Right kidney (tissue), 1 donor: ENCODE results near the gene CBFA2T3.
"Not testable (repeated sequence)": the region's sequence is repeated elsewhere in the genome, so short reads cannot be mapped to it uniquely, and the experiment has no call there.

ENCODE experiments used
- DNase-seq: peaks from one replicate; pipeline ENCODE4 v3.0.0-alpha.2; 2016

Gene CBFA2T3

DNA sequence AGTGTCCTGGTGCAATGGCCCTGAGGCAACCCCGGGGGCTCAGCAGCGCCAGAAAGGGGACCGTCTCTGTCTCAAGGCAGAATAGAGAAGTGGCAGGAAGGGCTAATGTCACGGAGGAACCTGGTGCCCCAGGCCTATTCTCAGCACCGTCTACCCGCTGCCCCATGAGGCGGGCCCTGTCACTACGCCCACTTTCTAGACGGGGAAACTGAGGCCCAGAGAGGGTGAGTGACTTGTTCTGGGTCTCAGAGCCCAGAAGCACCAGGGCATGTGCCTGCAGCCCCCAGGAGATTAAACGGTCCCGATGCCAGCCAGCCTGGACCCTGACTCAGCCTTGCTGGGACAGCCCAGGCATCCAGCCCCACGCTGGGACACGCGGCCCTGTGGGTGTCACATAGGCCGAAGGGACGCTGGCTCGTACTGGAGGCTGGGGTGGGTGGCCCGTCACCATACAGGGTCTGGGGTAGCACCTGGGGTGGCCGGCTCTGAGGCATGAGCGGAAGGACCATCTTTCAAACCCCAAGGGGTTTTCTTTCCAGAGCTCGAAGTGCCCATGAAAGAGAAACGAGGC, 70.4 kb downstream of the CBFA2T3 start:
- DNase-seq = no peak

DNA sequence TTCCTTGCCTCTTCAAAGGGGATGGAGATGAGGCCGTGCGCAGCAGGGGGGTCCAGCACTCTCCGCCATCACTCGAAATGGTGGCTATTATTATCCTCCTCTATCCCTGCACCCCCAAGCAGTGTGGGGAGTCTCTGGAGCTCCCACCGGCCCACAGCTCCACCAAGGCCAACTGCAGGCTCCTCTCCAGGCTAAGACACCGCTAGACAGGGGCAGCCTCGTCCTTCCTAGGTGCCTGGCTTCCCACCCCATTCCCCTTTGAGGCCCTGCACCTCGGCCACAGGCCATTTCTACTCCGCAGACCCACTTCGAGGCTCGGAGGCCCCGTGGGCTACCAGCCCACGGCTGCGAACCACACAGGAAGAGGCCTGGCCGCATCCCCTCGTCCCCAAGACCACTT, 71.0 kb downstream of the CBFA2T3 start:
- no peak for DNase-seq

DNA sequence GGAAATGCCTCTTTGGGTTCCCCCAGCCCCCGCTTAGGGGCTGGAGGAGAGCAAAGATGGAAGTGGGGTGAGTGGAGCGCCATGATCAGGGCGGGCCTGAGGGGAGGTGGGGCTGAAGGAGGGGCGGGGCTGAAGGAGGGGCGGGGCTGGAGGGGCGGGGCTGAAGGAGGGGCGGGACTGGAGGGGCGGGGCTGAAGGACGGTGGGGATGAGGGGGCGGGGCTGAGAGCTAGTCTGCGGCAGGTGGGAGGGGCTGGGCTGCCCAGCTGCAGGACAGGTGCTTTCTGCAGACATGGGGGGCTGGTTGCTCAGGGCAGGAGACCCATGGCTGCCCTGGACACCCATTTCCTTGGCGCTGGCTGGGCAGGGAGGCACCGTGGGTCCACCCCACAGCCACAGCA, 71.4 kb downstream of the CBFA2T3 start:
- DNase-seq = no peak

DNA sequence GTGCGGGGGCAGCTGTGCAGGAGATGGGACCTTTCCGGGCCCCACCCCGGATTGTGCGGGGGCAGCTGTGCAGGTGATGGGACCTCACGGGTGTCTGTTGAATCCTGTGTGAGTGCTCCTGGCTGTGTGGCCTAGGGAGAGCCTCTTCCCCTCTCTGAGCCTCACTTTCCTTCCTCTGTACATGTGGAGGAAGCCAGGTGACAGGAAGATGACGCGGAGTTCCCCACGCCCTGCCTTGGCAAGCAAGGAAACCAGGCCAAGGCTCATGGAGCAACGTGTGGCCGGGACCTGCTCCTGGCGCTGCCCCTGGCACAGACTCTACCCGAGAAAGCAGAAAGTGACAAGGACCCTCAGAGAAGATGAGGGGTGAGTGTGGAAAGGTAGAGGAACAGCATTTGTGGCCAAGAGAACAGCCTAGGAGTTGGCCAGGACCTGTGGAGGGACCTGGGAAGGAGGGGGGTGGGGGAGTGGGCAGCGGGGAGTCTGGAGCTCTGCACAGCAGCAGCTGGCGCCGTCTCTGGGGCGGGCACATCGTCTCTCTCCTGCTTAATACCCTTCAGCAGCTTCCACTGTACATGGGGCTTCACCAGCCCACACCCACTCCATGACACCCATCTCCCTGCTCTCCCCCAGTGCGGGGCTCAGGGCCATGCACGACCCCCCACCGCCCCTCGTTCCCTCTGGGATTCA, 72.2 kb downstream of the CBFA2T3 start:
- DNase-seq = no peak

DNA sequence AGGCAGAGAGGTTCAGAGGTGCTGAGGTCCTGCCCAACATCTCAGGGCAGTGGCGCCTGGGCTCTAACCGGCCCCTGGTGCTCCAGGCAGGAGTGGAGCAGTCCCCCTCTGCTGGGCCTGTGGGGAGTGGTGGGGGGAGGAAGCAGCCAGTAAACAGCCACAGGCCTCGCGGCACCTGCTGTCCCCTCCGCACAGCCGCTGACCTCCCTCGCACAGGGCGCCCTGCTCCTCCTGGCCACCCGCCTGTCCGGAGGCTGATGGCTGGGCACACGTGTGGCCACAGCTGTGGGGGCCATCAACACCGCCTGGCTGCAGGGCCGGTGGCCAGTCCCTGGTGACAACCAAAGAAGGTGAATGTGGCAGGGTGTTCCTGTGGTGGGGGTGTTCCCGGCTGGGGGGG, 73.7 kb downstream of the CBFA2T3 start:
- no peak for DNase-seq

DNA sequence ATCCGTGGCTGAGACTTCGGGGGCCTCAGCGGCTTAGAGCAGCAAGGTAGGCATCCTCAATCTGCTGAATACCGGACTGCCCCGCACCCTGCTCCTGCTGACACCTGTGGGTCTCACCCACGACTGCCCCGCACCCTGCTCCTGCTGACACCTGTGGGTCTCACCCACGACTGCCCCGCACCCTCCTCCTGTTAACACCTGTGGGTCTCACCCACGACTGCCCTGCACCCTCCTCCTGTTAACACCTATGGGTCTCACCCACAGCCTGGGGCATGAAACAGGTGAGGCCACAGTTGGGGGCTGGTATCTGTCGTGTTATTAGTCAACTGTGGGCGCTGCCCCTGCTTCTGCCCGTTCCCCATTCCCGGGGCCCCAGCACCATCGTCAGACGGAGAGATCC, 74.3 kb downstream of the CBFA2T3 start:
- no peak for DNase-seq

DNA sequence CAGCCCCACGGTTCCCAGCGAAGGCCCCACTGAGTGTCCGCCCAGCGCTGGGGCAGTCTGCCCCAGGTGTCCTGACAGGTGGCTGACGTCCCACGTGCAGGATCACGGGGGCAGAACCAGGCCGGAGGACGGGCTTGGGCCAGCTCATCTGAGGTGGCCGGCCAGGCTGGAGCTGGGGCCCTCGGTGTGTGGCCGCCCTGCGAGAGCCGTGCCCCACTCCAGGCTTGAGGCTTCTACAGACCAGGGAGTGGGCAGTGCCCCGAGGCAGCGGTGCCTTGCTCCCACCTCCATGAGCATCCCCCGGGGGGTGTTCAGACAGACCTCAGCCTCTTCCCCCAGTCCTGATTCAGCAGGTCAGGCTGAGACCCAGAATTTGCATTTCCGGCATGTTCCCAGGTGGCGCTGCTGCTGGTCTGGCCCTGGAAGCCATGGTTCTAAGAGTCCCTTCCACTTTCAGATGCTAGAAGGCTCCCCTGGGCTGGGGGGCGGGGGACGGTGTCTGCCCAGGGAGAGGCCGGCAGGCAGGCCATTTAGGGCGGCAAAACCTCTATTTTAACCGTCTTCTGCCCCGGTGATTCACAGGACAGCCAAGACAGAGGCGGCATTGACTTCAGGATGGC, 75.2 kb downstream of the CBFA2T3 start:
- DNase-seq = peak; percentile 29

- DNase-seq = no peak
Observed at GRCh38 chr16:88900662-88901052, 76.3 kb downstream of the CBFA2T3 start.

GRCh38 chr16:88899901-88900661, 76.9 kb downstream of the CBFA2T3 start:
- no peak for DNase-seq

DNA sequence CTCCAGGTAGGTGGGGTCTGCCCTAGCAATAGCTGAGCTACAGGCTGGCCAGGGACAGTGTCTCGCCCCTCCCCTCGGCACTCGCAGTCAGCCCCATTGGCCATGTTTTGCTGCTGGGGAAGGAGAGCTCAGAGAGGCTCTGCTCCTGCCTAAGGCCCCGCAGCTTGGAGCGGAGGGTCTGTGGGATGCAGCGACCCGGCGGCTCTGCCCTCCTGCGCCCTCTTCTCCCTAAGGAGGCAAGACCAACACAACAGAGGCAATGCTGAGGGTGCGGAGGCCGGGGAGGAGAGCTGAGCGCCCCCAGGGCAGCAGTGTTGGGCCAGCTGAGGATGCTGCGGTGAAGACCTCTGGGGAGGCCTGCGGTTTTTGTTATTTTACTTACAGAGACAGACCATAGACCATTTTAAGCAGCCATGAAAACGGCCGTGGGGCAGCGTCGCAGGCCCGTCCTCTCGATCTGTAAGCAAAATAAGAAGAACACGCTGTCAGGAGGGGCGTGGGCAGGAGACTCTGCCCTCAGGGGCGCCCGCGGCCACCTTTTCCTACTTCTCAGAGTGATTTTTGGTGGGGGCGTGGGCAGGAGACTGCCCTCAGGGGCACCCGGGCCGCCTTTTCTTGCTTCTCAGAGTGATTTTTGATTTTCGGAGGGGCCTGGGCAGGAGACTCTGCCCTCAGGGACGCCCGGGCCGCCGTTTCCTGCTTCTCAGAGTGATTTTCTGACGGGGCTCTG, 79.1 kb downstream of the CBFA2T3 start:
- no peak for DNase-seq

DNA sequence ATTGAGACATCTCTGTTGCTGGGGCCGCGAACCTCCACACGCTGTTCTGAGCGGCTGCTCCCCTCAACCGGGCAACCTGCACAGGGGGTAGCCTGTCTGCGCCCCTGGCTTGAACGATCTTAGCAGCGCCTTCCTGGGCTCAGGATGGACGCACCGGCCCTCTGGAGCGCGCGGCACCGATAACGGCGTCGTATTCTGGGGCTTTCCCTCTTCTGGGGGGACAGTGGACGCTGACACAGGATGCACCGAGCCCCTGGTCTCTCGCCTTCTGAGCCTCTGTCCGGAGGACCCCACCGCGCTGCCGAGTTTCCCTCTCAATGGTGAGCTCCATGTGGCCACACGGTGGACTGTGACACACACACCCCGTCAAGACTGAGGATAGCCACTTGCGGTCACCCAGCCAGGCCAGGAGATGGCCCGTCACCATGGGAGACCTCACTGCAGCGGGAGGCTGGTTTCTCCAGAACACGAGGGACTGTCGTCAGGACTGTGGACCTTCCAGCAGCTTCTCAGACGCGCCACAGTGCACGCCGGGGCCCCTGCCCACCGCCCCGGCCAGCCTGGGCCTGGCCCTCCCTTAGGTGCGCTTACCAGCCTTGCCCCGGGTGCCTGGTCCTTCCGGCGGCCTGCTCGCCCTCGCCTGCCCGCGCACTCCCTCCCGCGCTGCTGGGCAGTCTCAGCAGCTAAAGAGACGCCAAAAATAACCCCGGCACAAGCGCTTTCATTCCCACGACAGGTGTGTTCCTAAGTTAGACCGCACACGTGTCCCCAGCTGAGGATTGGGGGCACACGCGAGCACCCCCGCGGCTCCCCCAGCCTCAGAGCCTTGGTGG, 80.6 kb downstream of the CBFA2T3 start:
- no peak for DNase-seq

DNA sequence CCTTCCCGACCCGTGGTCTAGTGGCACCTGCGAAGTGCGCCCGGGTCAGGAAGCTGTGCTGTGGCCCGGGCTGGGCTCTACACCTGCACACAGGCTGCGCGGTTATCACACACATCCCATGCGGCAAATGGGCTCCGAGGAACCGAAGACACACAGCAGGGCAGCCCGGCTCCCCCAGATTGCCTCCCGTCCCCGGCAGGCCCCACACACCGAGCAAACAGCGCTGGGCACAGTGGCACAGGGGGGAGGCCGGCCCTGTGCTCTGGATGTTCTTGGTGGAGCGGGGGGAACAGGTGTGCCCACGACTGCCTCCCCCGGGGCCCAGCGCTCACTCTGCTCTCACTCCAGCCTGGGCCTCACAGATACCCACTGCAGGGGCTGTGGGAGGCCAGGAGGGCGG, 81.7 kb downstream of the CBFA2T3 start:
- no peak for DNase-seq

DNA sequence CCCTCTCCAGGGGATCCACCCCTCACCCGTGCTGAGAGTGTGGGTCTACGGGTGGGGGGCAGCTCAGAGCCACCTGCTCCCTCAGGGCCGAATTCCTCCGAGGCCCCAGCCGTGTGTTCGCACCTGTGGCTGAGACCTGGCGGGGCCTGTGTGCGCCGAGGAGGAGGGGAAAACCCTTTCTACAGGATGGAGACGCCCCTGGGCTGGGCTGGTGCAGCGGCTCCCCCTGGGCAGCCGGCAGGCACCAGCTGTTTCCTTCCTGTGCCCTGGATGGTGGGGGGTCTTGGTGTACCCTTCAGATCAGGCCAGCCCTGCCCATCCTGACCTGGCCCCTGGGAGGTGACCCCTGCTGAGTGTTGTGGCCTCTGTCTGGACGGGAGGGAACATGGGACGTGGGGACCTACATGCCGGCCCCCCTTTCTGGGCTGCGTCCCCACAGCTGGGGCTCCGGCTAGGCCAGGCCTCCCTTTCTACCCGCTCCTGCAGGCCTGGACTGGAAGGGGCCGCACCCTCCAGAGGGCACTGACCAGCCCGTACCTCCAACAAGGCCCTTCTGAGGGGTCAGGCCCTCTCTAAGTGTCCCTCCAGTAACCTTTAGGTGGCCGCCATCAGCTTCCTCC, 82.2 kb downstream of the CBFA2T3 start:
- DNase-seq = no peak

- DNase-seq = not testable (repeated sequence)
Observed at GRCh38 chr16:88894266-88894665, 82.7 kb downstream of the CBFA2T3 start.

DNA sequence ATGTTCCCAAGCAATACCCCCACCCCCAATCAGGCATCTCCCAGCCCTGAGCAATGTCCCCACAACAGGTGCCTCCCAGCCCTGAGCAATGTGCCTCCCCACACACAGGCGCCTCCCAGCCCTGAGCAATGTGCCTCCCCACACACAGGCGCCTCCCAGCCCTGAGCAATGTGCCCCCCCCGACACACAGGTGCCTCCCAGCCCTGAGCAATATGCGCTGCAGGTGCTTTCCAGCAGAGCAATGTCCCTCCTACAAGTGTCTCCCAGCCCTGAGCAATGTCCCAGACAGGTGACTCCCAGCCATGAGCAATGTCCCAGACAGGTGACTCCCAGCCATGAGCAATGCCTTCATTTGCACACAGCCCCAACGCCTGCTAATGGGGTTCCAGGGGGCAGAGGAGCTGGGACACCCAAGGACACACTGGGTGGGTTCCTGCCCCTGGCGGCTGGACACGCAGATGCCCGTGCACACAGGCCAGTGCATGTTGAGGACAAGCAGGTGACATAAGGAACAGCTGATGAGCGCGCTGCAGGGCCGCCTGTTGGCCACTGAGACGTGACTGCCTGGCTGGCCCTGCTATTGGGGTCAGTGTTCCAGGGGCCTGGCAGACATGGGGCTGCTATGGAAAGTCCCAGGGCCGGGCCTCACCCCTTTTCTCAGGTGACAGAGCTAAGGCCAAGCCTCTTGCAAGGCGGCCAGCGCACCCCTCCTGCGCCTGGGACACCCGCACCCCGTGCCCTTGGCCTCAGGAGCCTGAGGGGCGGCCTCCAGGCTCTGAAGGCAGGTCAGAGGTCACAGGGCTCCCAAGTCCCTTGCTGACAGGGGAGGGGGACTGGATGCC, 83.7 kb downstream of the CBFA2T3 start:
- no peak for DNase-seq

DNA sequence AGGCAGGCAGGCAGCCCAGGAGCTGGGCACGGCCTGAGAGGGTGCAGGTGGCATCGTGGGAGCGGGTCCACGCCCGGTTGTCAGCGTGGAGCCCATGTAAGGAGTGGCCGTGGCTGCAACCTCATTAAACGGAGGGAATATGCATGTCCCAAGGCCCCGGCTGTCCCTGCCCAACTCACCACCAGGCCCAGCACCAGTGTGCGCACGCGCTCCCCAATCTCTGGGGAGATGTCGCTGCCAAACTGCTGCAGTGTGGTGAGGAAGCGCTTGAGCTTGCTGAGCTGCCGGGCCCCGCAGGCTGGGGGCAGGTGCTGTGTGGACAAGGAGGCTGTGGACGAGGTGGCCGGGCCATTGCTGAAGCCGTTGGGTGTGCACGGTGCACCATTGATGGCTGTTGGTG, 84.9 kb downstream of the CBFA2T3 start:
- no peak for DNase-seq

DNA sequence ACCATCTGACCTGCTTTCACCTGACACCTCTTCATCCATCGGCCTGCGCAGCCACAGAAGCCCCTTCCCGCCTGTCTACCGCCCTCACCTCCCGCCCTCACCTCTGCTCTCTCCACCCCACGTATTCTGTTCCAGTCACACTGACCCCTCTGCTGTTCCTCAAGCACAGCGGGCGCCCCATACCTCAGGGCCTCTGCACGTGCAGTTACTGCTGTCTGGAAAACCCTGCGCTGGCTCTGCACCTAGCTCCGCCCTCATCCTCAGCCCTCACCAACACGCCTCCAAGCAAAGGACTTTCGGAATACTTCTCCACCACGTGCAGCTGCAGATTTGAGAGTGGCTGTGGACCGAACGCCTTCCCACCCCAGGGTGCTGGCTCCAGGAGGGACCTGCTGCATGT, 85.9 kb downstream of the CBFA2T3 start:
- DNase-seq = no peak

DNA sequence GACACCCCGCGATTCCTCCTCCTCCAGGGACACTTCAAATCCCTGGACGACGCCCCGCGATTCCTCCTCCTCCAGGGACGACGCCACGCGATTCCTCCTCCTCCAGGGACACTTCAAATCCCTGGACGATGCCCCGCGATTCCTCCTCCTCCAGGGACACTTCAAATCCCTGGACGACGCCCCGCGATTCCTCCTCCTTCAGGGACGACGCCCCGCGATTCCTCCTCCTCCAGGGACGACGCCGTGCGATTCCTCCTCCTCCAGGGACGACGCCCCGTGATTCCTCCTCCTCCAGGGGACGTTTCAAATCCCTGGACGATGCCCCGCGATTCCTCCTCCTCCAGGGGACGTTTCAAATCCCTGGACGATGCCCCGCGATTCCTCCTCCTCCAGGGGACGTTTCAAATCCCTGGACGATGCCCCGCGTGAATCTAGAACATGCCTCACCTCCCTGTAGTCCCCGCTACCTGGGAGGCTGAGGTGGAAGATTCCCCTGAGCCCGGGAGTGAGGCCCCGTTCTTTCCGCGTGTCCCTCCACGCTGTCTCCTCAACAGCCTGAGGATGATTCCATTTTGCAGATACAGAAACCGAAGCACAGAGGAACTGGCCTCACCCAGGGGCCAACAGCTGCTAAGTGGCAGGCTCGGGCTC, 87.2 kb downstream of the CBFA2T3 start:
- DNase-seq = not testable (repeated sequence)
